IMR-90 (cell line): ENCODE results near the gene RBM46. TPM values are rescaled to one million over a fixed set of nuclear protein-coding genes. Genes with fewer than 3 reads are reported as not detected.

Experiments used
- ATAC-seq: fragments of 200-7000 bp; cut with Tn5 transposase; 2 replicates; pipeline ENCODE4 v1.9.1; 2020; ENCODE audit warnings: low read depth, mild to moderate bottlenecking, moderate library complexity
- BruUV-seq: library from RNA; stranded (reverse); fragments of 400-500 nt; replicated peaks from 2 replicates; lab custom pipeline; 2021; lab: Mats Ljungman, UMichigan
- CTCF ChIA-PET: fragments of 300-600 bp; formaldehyde crosslinking; extraction: SDS; loops from one replicate; lab custom pipeline; 2021; ENCODE audit warnings: antibody characterized with exemption; lab: Yijun Ruan, JAX
- POLR2A ChIA-PET: fragments of 300-600 bp; sonication (Branson Sonifier 250); formaldehyde crosslinking; loops from one replicate; lab custom pipeline; 2022; ENCODE audit warnings: antibody characterized with exemption; ENCODE audit not compliant: unreplicated experiment; lab: Charles Lee
- DNase-seq: peaks from one replicate; pipeline ENCODE4 v3.0.0; 2013
- H2AFZ ChIP-seq: replicated peaks from 2 replicates; pipeline ENCODE3; 2013; ENCODE audit warnings: low read length, mild to moderate bottlenecking; ENCODE audit not compliant: poor library complexity
- H2AK5ac ChIP-seq: 2 replicates; pipeline ENCODE4 v1.6.1; 2013; ENCODE audit warnings: low read depth, low read length, inconsistent platforms
- H2AK9ac ChIP-seq: replicated peaks from 2 replicates; pipeline ENCODE3; 2013; ENCODE audit warnings: mild to moderate bottlenecking, low read depth, low read length, moderate library complexity; ENCODE audit not compliant: poor library complexity
- H2BK120ac ChIP-seq: 2 replicates; pipeline ENCODE4 v1.6.1; 2013; ENCODE audit warnings: low read depth, low read length, inconsistent platforms
- H2BK15ac ChIP-seq: 3 replicates; pipeline ENCODE4 v1.6.1; 2013; ENCODE audit warnings: low read depth, low read length, inconsistent platforms
- H2BK20ac ChIP-seq: 2 replicates; pipeline ENCODE4 v1.6.1; 2013; ENCODE audit warnings: low read depth, mild to moderate bottlenecking, inconsistent platforms, low read length, moderate library complexity
- H2BK5ac ChIP-seq: 2 replicates; pipeline ENCODE4 v1.6.1; 2013; ENCODE audit warnings: mild to moderate bottlenecking, low read depth, low read length, inconsistent platforms; ENCODE audit not compliant: poor library complexity, severe bottlenecking
- H3K14ac ChIP-seq: replicated peaks from 2 replicates; pipeline ENCODE4 v1.6.1; 2013; ENCODE audit warnings: low read depth, low read length, inconsistent platforms
- H3K18ac ChIP-seq: 2 replicates; pipeline ENCODE4 v1.6.1; 2013; ENCODE audit warnings: low read depth, low read length, control low read depth
- H3K23ac ChIP-seq: 2 replicates; pipeline ENCODE4 v1.6.1; 2013; ENCODE audit warnings: low read depth, low read length, inconsistent platforms
- H3K27ac ChIP-seq: 2 replicates; pipeline ENCODE4 v1.5.1; 2013; ENCODE audit warnings: mild to moderate bottlenecking, control low read depth, low read length; ENCODE audit not compliant: insufficient read depth
- H3K27me3 ChIP-seq: 2 replicates; pipeline ENCODE4 v1.6.1; 2013; ENCODE audit warnings: low read length; ENCODE audit not compliant: control insufficient read depth, insufficient read depth
- H3K36me3 ChIP-seq: 2 replicates; pipeline ENCODE4 v1.6.1; 2013; ENCODE audit warnings: low read length, mixed read lengths; ENCODE audit not compliant: control insufficient read depth, insufficient read depth
- H3K4ac ChIP-seq: 2 replicates; pipeline ENCODE4 v1.6.1; 2013; ENCODE audit warnings: low read depth, low read length, inconsistent platforms
- H3K4me1 ChIP-seq: 2 replicates; pipeline ENCODE4 v1.6.1; 2013; ENCODE audit warnings: low read length, mixed read lengths; ENCODE audit not compliant: control insufficient read depth, insufficient read depth
- H3K4me2 ChIP-seq: 2 replicates; pipeline ENCODE4 v1.6.1; 2013; ENCODE audit warnings: low read depth, mild to moderate bottlenecking, control low read depth, low read length, moderate library complexity
- H3K4me3 ChIP-seq: 2 replicates; pipeline ENCODE4 v1.5.1; 2013; ENCODE audit warnings: low read depth, mild to moderate bottlenecking, control low read depth, low read length, moderate library complexity; ENCODE audit not compliant: insufficient read depth
- H3K56ac ChIP-seq: 2 replicates; pipeline ENCODE4 v1.6.1; 2013; ENCODE audit warnings: low read length, inconsistent platforms; ENCODE audit not compliant: insufficient read depth; ENCODE audit errors: extremely low read depth
- H3K79me1 ChIP-seq, 2 experiments: 2 replicates each; pipeline ENCODE4 v1.6.1; 2013; ENCODE audit warnings: low read length in 2 of 2, inconsistent platforms in 1 of 2, low read depth in 1 of 2
- H3K9ac ChIP-seq: 2 replicates; pipeline ENCODE4 v1.6.1; 2013; ENCODE audit warnings: low read depth, low read length, control low read depth
- H3K9me1 ChIP-seq: 2 replicates; pipeline ENCODE4 v1.6.1; 2013; ENCODE audit warnings: low read length, inconsistent platforms; ENCODE audit not compliant: insufficient read depth
- H3K9me3 ChIP-seq: 2 replicates; pipeline ENCODE4 v1.6.1; 2013; ENCODE audit warnings: low read length; ENCODE audit not compliant: control insufficient read depth, insufficient read depth
- H4K20me1 ChIP-seq: 2 replicates; pipeline ENCODE4 v1.6.1; 2013; ENCODE audit warnings: low read length, inconsistent platforms; ENCODE audit not compliant: insufficient read depth
- H4K5ac ChIP-seq: 2 replicates; pipeline ENCODE4 v1.6.1; 2013; ENCODE audit warnings: mild to moderate bottlenecking, low read depth, low read length, control low read depth
- H4K8ac ChIP-seq, 2 experiments: 2 replicates each; pipeline ENCODE4 v1.6.1; 2013; ENCODE audit warnings: low read depth in 2 of 2, low read length in 2 of 2, control low read depth in 1 of 2, inconsistent platforms in 1 of 2
- H4K91ac ChIP-seq: 2 replicates; pipeline ENCODE4 v1.6.1; 2013; ENCODE audit warnings: low read depth, low read length, inconsistent platforms; ENCODE audit not compliant: insufficient read depth
- BHLHE40 ChIP-seq: fragments of 150-350 bp; IDR thresholded peaks from 2 replicates; pipeline ENCODE4 v1.6.1; 2016; ENCODE audit warnings: mild to moderate bottlenecking, low read depth, low read length
- CEBPB ChIP-seq: IDR thresholded peaks from 2 replicates; pipeline ENCODE4 v1.6.1; 2012; ENCODE audit warnings: low read depth, low read length, improper control_type of control experiment
- CHD1 ChIP-seq: IDR thresholded peaks from 2 replicates; pipeline ENCODE4 v1.6.1; 2012; ENCODE audit warnings: low read depth, low read length, improper control_type of control experiment
- ELK1 ChIP-seq: fragments of 150-350 bp; IDR thresholded peaks from 2 replicates; pipeline ENCODE4 v1.6.1; 2016; ENCODE audit warnings: low read depth, mild to moderate bottlenecking, low read length, moderate library complexity, borderline replicate concordance
- FOS ChIP-seq: fragments of 150-350 bp; IDR thresholded peaks from 2 replicates; pipeline ENCODE4 v1.6.1; 2016; ENCODE audit warnings: low read depth, low read length
- MAFK ChIP-seq: IDR thresholded peaks from 2 replicates; pipeline ENCODE4 v1.6.1; 2012; ENCODE audit warnings: low read depth, low read length, improper control_type of control experiment
- MXI1 ChIP-seq: IDR thresholded peaks from 2 replicates; pipeline ENCODE4 v1.6.1; 2012; ENCODE audit warnings: low read depth, mild to moderate bottlenecking, low read length, moderate library complexity, borderline replicate concordance
- NFE2L2 ChIP-seq: fragments of 150-350 bp; IDR thresholded peaks from 2 replicates; pipeline ENCODE4 v1.6.1; 2016; ENCODE audit warnings: low read depth, mild to moderate bottlenecking, low read length
- RCOR1 ChIP-seq: IDR thresholded peaks from 2 replicates; pipeline ENCODE4 v1.6.1; 2012; ENCODE audit warnings: mild to moderate bottlenecking, low read length, improper control_type of control experiment; ENCODE audit not compliant: insufficient replicate concordance
- RFX5 ChIP-seq: IDR thresholded peaks from 2 replicates; pipeline ENCODE4 v1.8.0; 2012; ENCODE audit warnings: low read depth, mild to moderate bottlenecking, low read length, moderate library complexity
- SMC3 ChIP-seq: fragments of 150-350 bp; IDR thresholded peaks from 2 replicates; pipeline ENCODE4 v1.6.1; 2016; ENCODE audit warnings: low read depth, mild to moderate bottlenecking, antibody characterized with exemption, low read length, moderate library complexity
- WGBS, 2 experiments: methylation state at CpG; one replicate each; pipeline versions ENCODE4 v1.1.5 to v1.1.7; 2013; ENCODE audit warnings: missing lambda C conversion rate in 2 of 2; ENCODE audit not compliant: insufficient read length in 1 of 2; ENCODE audit errors: extremely low coverage in 2 of 2; 5-methylcytosine and 5-hydroxymethylcytosine counted together
- dilution Hi-C: fragments of 300-500 bp; cut with HindIII; formaldehyde crosslinking; loops from one replicate; pipeline ENCODE4 v1.14.3; 2018; ENCODE audit warnings: low sequenced_read_pairs; ENCODE audit not compliant: unreplicated experiment
- in situ Hi-C: fragments of 300-500 bp; cut with MboI; formaldehyde crosslinking; loops from 3 replicates; pipeline ENCODE4 v1.14.3; 2019; ENCODE audit warnings: low sequenced_read_pairs, inconsistent platforms, mixed read lengths
- intact Hi-C: fragments of 100-400 bp; cut with micrococcal nuclease; formaldehyde crosslinking; loops from 2 replicates; pipeline ENCODE4 v1.10.0; 2022
- polyA plus RNA-seq, 3 experiments: library from polyadenylated mRNA; depleted of rRNA; stranded (reverse); fragments of >200 nt; gene quantifications; 2 replicates each; pipeline ENCODE4 v1.2.3, GENCODE V29; 2012; ENCODE audit warnings: low replicate concordance in 1 of 3
- total RNA-seq: library from RNA; depleted of rRNA; stranded (reverse); fragments of >200 nt; gene quantifications from 2 replicates; pipeline ENCODE4 v1.2.3, GENCODE V29; 2012
- TF ChIP-seq, protein P1 (sequence below): conservative IDR thresholded peaks from 2 replicates; pipeline ENCODE4 v1.5.1; 2012; ENCODE audit warnings: mild to moderate bottlenecking, low read depth, low read length, improper control_type of control experiment

RBM46 gene
- total and polyA plus RNA-seq, 2 of the 4 experiments (the other 2 are of a cell fraction): not detected

DNA sequence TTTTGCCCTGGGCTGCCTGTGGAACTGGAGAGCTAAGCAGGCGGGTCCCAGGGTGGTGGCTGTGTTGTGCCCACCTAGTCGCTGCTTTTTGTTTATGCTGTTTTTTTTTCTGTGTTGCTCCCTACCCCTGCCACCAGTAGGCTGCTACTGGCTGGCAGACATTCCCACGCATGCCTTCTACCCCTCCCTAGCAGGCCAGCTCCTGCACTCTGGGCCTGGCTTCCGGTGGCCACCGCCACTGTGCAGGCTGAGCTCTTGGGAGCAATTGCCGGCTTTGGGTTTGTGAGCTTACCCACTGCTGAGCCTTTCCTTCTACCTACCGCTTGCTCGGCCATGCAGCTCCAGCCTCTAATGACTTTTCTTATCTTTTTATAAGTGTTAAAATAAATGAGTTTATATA is 57.6 kb downstream of the RBM46 start:
- dilution Hi-C loops (no loop called here), in situ Hi-C loops (no loop called here), intact Hi-C loops (no loop called here)
- Histone ChIP-seq H3K36me3 (no peaks in the 10 kb centered on the region), H3K4me2 (no peak overlapping the region), H3K4me1 (no peaks in the 10 kb centered on the region), H3K79me1 (no peaks in the 10 kb centered on the region), H3K27me3 (no peaks in the 10 kb centered on the region), H3K18ac (no peak overlapping the region), H3K9me1 (no peaks in the 10 kb centered on the region), H4K8ac (no peak overlapping the region), H3K4ac (no peak overlapping the region), H2BK5ac (no peak overlapping the region), H4K91ac (no peak overlapping the region), H2BK15ac (no peak overlapping the region), H3K56ac (no peak overlapping the region), H2AFZ (no peak overlapping the region), H4K5ac (no peak overlapping the region), H2BK20ac (no peak overlapping the region), H3K4me3 (no peak overlapping the region), H4K20me1 (no peaks in the 10 kb centered on the region), H2BK120ac (no peak overlapping the region), H3K9ac (no peak overlapping the region), H2AK9ac (no peak overlapping the region), H2AK5ac (no peak overlapping the region), H3K23ac (no peak overlapping the region), H3K14ac (no peak overlapping the region), H3K9me3 (no peaks in the 10 kb centered on the region), H3K27ac (no peak overlapping the region)
- ATAC-seq (no peak), DNase-seq (no peak)
- TF ChIP-seq CHD1 (no peak), BHLHE40 (no peak), FOS (no peak), MAFK (no peak), SMC3 (no peak), RFX5 (no peak), NFE2L2 (no peak), ELK1 (no peak), RCOR1 (no peak), MXI1 (no peak), CEBPB (no peak)
- TF ChIP-seq, protein P1, sequence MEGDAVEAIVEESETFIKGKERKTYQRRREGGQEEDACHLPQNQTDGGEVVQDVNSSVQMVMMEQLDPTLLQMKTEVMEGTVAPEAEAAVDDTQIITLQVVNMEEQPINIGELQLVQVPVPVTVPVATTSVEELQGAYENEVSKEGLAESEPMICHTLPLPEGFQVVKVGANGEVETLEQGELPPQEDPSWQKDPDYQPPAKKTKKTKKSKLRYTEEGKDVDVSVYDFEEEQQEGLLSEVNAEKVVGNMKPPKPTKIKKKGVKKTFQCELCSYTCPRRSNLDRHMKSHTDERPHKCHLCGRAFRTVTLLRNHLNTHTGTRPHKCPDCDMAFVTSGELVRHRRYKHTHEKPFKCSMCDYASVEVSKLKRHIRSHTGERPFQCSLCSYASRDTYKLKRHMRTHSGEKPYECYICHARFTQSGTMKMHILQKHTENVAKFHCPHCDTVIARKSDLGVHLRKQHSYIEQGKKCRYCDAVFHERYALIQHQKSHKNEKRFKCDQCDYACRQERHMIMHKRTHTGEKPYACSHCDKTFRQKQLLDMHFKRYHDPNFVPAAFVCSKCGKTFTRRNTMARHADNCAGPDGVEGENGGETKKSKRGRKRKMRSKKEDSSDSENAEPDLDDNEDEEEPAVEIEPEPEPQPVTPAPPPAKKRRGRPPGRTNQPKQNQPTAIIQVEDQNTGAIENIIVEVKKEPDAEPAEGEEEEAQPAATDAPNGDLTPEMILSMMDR: no peak
- CTCF ChIA-PET: no interaction called here
- POLR2A ChIA-PET: no interaction called here
- BruUV-seq: no TSS peak
- no CpG with 5 or more reads among the region's 8 CpGs for WGBS, 2 experiments
